A375 (cell line): ENCODE results near the gene TCN1. TPM values are rescaled to one million over a fixed set of nuclear protein-coding genes. Genes with fewer than 3 reads are reported as not detected.

Experiments used
- total RNA-seq: library from RNA; depleted of rRNA; stranded (reverse); fragments of >200 nt; shearing (Covaris generic); gene quantifications from 2 replicates; pipeline ENCODE4 v1.2.3, GENCODE V29; 2014; rRNA removed

Gene TCN1, protein sequence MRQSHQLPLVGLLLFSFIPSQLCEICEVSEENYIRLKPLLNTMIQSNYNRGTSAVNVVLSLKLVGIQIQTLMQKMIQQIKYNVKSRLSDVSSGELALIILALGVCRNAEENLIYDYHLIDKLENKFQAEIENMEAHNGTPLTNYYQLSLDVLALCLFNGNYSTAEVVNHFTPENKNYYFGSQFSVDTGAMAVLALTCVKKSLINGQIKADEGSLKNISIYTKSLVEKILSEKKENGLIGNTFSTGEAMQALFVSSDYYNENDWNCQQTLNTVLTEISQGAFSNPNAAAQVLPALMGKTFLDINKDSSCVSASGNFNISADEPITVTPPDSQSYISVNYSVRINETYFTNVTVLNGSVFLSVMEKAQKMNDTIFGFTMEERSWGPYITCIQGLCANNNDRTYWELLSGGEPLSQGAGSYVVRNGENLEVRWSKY
- total RNA-seq, result 2.2 and 8.6 TPM in 2 replicates

GRCh38 chr11:59866397-59866796, at the start of gene TCN1:
TCN1 (minus strand) TSS chr11:59866487; CDS start chr11:59866470, 17 bp downstream.

GRCh38 chr11:59878575-59878974, 12.3 kb upstream of the TCN1 start, which contains the start of gene OOSP3:
OOSP3 (plus strand) TSS chr11:59878782; CDS start chr11:59878809, 27 bp downstream.

DNA sequence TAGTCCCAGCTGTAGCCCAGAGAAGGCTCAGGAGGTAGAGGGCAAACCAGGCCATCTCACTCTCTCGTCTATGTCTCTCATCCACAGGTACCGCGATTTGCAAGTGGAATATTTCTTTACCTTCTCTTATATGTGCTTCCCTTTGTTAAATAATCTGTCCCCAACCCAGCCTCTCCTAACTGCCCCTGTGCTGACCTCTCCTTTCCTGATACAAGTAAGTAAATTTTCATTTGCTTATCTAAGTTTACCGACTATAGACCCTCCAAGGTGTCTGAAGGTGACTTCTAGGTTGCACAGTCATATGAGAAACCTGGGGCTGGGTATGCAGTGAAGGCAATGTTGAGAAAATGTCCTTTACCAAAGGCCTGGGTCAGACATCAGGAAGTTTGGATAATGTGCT, 20.9 kb downstream of the TCN1 start, which contains the start of gene CBLIF:
CBLIF (minus strand) TSS at position 101 of the 400 bp plus-strand sequence; CDS start at position 55, 46 bp downstream.

DNA sequence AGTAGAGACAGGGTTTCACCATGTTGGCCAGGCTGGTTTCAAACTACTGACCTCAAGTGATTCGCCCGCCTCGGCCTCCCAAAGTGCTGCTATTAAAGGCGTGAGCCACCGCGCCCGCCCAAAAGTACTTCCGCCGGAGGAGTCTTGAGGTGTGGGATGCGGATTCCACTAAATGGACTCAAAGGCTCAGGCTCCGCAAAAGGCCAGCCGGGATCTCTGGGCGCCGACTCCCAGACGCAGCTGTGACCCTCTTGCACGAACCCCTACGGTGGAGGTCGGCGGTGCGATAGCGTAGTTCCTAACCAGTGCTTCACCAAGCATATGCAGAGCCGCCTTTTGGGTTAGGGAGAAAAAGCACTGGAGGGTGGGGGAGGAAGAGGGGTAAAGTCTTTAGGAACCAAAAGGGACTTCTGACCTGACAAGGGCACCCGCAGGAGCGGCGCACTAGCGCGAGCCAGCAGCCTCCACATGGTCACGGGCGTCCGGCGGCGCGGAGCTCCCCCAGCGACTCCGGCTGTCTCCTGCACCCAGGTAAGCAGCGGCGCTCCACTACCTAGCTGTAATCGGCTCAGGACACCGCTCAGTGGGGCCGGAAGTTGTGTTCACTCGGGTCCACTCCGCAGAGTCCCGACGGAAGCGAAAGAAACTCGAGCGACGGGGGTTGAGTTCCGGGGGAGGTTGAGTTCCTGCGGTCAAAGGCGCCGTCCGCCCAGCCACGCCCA, 55.9 kb downstream of the TCN1 start, which contains the start of gene MRPL16:
MRPL16 (minus strand) TSS at position 590 of the 722 bp plus-strand sequence; CDS start at position 470, 120 bp downstream.

Other genes starting within 250 kb of the TCN1 start
- 13.2 and 14.6 TPM in 2 replicates for gene PATL1, start 197.4 kb downstream of the TCN1 start, total RNA-seq
- gene OR10V1, start 152.6 kb downstream of the TCN1 start, total RNA-seq, result not detected in 2 replicates
- gene STX3, start 111.1 kb downstream of the TCN1 start, total RNA-seq, result 27.3 and 31.0 TPM in 2 replicates
- gene MRPL16, start 55.7 kb downstream of the TCN1 start, total RNA-seq, result 88.9 and 99.5 TPM in 2 replicates
- gene CBLIF, start 21.0 kb downstream of the TCN1 start, total RNA-seq, result not detected in 2 replicates
- not detected in 2 replicates for gene OOSP3, start 12.3 kb upstream of the TCN1 start, total RNA-seq
- gene OOSP1, start 71.9 kb upstream of the TCN1 start, total RNA-seq, result not detected in 2 replicates
- not detected in 2 replicates for gene OOSP4A, start 97.5 kb upstream of the TCN1 start, total RNA-seq
- not detected in 2 replicates for gene OOSP4B, start 150.7 kb upstream of the TCN1 start, total RNA-seq
- not detected in 2 replicates for gene OOSP2, start 173.9 kb upstream of the TCN1 start, total RNA-seq
- not detected in 2 replicates for gene MS4A3, start 190.2 kb upstream of the TCN1 start, total RNA-seq
- not detected in 2 replicates for gene MS4A2, start 222.2 kb upstream of the TCN1 start, total RNA-seq